Heart right ventricle (tissue), 16 donors: ENCODE data around the gene CACNA2D1. TPM values are rescaled to one million over a fixed set of nuclear protein-coding genes. Genes with fewer than 3 reads are reported as not detected.

Source experiments
- ATAC-seq, 8 donors: fragments of 200-7000 bp; cut with Tn5 transposase; one replicate each; pipeline ENCODE4 v1.9.1; 2020; ENCODE audit warnings: mild to moderate bottlenecking in 8 of 8, moderate library complexity in 8 of 8, moderate number of reproducible peaks in 1 of 8
- DNase-seq, 2 donors: peaks; one replicate each; pipeline ENCODE4 v3.0.0-alpha.2; 2020
- H3K27ac ChIP-seq, 10 donors: fragments of 200-600 bp; sonication (generic) in 2 of 10; one replicate each; pipeline versions ENCODE4 v1.5.0 to v1.8.0; 2020 to 2022; ENCODE audit warnings: mild to moderate bottlenecking in 3 of 10
- H3K27me3 ChIP-seq, 7 donors: fragments of 200-600 bp; one replicate each; pipeline ENCODE4 v1.8.0; 2021 to 2022; ENCODE audit warnings: mild to moderate bottlenecking in 2 of 7
- H3K36me3 ChIP-seq, 9 donors: fragments of 200-600 bp; sonication (generic) in 1 of 9; one replicate each; pipeline versions ENCODE4 v1.5.0 to v1.8.0; 2020 to 2022; ENCODE audit warnings: mild to moderate bottlenecking in 2 of 9
- H3K4me1 ChIP-seq, 9 donors: fragments of 200-600 bp; sonication (generic) in 1 of 9; one replicate each; pipeline versions ENCODE4 v1.5.0 to v1.8.0; 2020 to 2022; ENCODE audit warnings: mild to moderate bottlenecking in 4 of 9
- H3K4me3 ChIP-seq, 10 donors: fragments of 200-600 bp; sonication (generic) in 2 of 10; one replicate each; pipeline versions ENCODE4 v1.5.0 to v1.8.0; 2020 to 2022; ENCODE audit warnings: mild to moderate bottlenecking in 7 of 10, moderate library complexity in 2 of 10
- H3K9me3 ChIP-seq, 11 donors: fragments of 200-600 bp in 10 of 11; sonication (generic) in 2 of 11; one replicate each; pipeline versions ENCODE4 v1.5.0 to v1.8.0; 2013 to 2022; ENCODE audit warnings: mild to moderate bottlenecking in 2 of 11, control low read depth in 1 of 11, moderate library complexity in 1 of 11
- WGBS, 2 donors: extraction: QIAGEN DNeasy Blood & Tissue Kit; methylation state at CpG; one replicate each; pipeline ENCODE4 v1.1.7; 2013; ENCODE audit warnings: inconsistent platforms in 1 of 2; 5-methylcytosine and 5-hydroxymethylcytosine counted together
- intact Hi-C, 10 donors: fragments of 100-400 bp; cut with DNase I; formaldehyde crosslinking; loops; one replicate each; pipeline versions ENCODE4 v1.11.1 to v1.14.2; 2022
- polyA plus RNA-seq, 2 donors: library from polyadenylated mRNA; stranded (reverse); fragments of 200-250 nt; gene quantifications; one replicate each; pipeline ENCODE4 v1.2.3, GENCODE V29; 2013
- total RNA-seq, 10 donors: library from RNA; stranded (reverse); fragmentation: NEBNext Ultra II Directional in 3 of 10; extraction: Animal tissue kit (Norgen Biotek cat#: 25700) in 3 of 10; gene quantifications; one replicate each; pipeline versions ENCODE4 v1.2.1 to v1.2.4, GENCODE V29; 2021 to 2023
- TF ChIP-seq, protein P1 (sequence below), 9 donors: fragments of 200-600 bp; sonication (generic) in 2 of 9; IDR thresholded peaks; one replicate each; pipeline versions ENCODE4 v1.5.0 to v1.8.0; 2021 to 2022; ENCODE audit warnings: antibody characterized with exemption in 9 of 9, mild to moderate bottlenecking in 5 of 9, moderate library complexity in 1 of 9
- donor health status: Arrhythmogenic right ventricular cardiomyopathy.
- donor health status: ischemic (EF 13 %, LVEDD 7.1; RV severe dilation, severe dysfunction).
- donor health status: healthy with polysubstance abuse.
- donor health status: DM: no; HTN: yes; CAD: no.
- donor health status: DM: no; HTN: no; CAD: no.
- donor health status: ischemic (EF 25% LVEDD 6.9; RV normal size, moderate dysfunction).
- donor health status: ischemic (EF 25% LVEDD 5.7; RV mildly dilated, moderate dysfunction).
- donor health status: healthy.
- donor health status: DM: yes; HTN: yes; CAD: no.
- donor health status: Ischemic cardiomyopathy.
- donor health status: ischemic (EF 35%, LVEDD 5.7; RV mildly dilated, moderate dysfunction).
- donor health status: nonischemic (EF 11% LVEDD 7.7; RV severe dilation, severe dysfunction).
- donor health status: DM: yes; HTN: yes; CAD: no.
- donor health status: PGD.
- donor health status: ischemic (EF 29% LVEDD 5.4; RV normal size, mild dysfunction).
- donor health status: nonischemic (EF 23%, LVEDD 6.1; RV moderate dilation, normal function).

Gene CACNA2D1
- total and polyA plus RNA-seq, 12 donors = 7.0 to 131 (median 69.3) TPM

DNA sequence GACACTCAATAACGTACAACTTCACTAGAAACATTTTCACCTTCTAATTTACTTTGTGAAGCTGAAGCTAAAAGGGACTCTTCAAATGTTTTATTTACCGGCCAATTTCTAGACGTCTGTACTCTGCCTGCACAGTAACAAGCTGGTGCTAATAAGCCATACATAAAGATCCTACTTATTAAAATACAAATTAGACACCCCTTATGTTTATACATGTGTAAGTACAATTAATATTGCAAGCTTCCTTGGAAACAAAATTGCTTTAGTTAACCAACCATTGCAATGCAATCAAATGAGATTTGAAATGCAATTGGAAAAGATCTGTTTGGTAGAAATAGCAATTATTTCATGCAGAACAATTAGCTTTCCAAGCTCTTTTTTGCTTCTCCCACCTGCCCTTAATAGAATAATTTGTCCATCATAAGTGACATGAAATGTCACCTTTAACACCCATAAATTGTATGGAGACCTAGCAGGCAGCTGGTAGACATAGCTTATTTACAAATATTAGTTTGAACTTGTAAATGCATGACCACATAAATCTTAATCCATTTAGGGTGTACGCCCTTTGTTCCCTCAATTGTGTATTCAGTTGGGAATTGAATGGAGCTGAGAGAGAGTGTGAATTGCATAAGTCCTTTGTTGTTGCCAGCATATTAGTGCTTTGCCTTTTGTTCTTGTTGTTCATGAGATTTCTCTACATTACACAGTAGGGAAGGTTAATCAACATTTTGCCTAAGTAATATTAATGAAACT, 277.1 kb downstream of the CACNA2D1 start:
- TF ChIP-seq, protein P1, sequence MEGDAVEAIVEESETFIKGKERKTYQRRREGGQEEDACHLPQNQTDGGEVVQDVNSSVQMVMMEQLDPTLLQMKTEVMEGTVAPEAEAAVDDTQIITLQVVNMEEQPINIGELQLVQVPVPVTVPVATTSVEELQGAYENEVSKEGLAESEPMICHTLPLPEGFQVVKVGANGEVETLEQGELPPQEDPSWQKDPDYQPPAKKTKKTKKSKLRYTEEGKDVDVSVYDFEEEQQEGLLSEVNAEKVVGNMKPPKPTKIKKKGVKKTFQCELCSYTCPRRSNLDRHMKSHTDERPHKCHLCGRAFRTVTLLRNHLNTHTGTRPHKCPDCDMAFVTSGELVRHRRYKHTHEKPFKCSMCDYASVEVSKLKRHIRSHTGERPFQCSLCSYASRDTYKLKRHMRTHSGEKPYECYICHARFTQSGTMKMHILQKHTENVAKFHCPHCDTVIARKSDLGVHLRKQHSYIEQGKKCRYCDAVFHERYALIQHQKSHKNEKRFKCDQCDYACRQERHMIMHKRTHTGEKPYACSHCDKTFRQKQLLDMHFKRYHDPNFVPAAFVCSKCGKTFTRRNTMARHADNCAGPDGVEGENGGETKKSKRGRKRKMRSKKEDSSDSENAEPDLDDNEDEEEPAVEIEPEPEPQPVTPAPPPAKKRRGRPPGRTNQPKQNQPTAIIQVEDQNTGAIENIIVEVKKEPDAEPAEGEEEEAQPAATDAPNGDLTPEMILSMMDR (IDR thresholded peaks at IDR 0.05) = no peak
- H3K9me3 ChIP-seq = peaks cover 0 to 7% (median 0%) of the 10 kb centered on the region in 11 donors
- intact Hi-C loops = loop anchor here in 1 of 10 donors (10.0 kb wide), 1 partner anchor 408 kb away; no protein-coding TSS in a partner anchor
- H3K27me3 ChIP-seq = no peaks in the 10 kb centered on the region
- H3K4me1 ChIP-seq = peaks cover 0 to 23% (median 5%) of the 10 kb centered on the region in 9 donors
- H3K4me3 ChIP-seq = no peak overlapping the region
- no peak for DNase-seq
- no peak overlapping the region for H3K27ac ChIP-seq
- no peaks in the 10 kb centered on the region for H3K36me3 ChIP-seq
- ATAC-seq = no peak
- WGBS, 2 donors = 87 to 93% methylated on average over 4 of the region's 4 CpGs

DNA sequence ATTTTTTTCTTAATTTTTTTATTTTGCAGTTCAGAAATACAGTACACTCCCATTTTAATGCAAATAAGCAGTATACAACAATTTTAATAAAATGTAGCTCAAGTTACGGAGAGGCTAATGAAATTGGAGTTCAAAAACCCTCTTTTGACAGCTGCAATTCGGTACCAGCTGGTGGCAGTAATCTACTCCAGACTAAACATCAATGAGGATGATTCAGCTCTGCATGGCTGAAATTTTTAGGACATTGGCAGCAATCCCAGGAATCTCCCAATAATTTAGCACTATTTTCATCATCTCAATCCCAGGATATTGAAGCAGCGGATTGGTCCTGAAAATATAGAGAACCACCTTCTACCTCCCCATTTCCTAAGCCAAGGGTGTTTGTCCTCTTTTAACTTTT, 278.8 kb downstream of the CACNA2D1 start:
- H3K36me3 ChIP-seq = no peaks in the 10 kb centered on the region
- H3K27me3 ChIP-seq = no peaks in the 10 kb centered on the region
- DNase-seq (peak in 1 of 2 donors; percentile 35), ATAC-seq (peak in 7 of 8 donors; percentile 51 to 77 (median 72))
- intact Hi-C loops = loop anchor here in 1 of 10 donors (10.0 kb wide), 1 partner anchor 410 kb away; no protein-coding TSS in a partner anchor
- H3K4me1 ChIP-seq = peaks cover 0 to 23% (median 5%) of the 10 kb centered on the region in 9 donors
- 43 to 48% methylated on average over 3 of the region's 3 CpGs for WGBS, 2 donors
- H3K9me3 ChIP-seq = no peaks in the 10 kb centered on the region
- TF ChIP-seq, protein P1 (IDR thresholded peaks at IDR 0.05) = peak in 6 of 9 donors; percentile 37 to 60 (median 46)
- H3K27ac ChIP-seq = peak overlapping the region in 1 of 10 donors; percentile 8
- H3K4me3 ChIP-seq = no peak overlapping the region

DNA sequence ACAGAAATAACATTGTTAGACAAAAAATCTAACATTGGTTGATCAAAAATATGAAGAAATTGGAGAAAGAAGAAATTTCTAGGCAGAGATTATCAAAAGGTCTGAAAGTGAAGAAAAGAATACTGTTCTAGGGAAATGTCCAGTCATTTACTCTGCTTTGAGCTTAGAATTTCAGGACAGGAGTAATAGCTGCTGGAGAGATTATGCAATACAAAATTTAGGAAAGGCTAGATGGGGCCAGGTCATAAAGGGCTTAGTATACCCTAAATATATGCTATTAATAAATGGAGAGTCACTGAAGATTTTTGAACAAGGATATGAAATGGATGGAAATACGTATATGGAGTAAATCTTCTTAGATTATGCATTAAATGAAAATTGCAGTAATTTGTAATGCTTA, 279.2 kb downstream of the CACNA2D1 start:
- Histone ChIP-seq H3K4me3 (no peak overlapping the region), H3K27ac (peak overlapping the region in 1 of 10 donors; percentile 8), H3K27me3 (no peaks in the 10 kb centered on the region), H3K9me3 (no peaks in the 10 kb centered on the region), H3K4me1 (peaks cover 0 to 23% (median 5%) of the 10 kb centered on the region in 9 donors), H3K36me3 (no peaks in the 10 kb centered on the region)
- intact Hi-C loops = loop anchor here in 1 of 10 donors (10.0 kb wide), 1 partner anchor 410 kb away; no protein-coding TSS in a partner anchor
- TF ChIP-seq, protein P1 (IDR thresholded peaks at IDR 0.05) = no peak
- WGBS, 2 donors = 91% methylated on average over 1 of the region's 1 CpG
- peak in 2 of 8 donors; percentile 46 to 57 for ATAC-seq
- no peak for DNase-seq

DNA sequence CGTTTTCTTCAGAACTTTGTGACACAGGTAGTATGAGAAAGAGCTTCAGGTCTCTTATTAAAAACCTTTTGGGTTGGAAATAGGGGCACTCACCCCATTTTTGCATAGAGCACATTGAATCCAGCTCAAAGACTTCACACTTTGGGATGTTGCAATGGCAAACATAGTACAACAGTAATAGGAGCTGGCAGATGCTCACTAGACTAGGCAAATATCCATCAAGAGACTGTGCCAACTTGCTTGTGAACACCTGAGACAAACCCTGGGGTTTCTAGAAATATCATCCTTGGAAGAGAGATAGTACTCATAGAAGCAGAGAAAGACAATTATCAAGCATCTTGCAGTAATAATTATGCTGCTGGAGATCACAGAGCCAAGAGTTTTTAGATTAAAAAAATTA, 280.0 kb downstream of the CACNA2D1 start:
- no peaks in the 10 kb centered on the region for H3K27me3 ChIP-seq
- TF ChIP-seq, protein P1 (IDR thresholded peaks at IDR 0.05) = no peak
- intact Hi-C loops = loop anchor here in 1 of 10 donors (10.0 kb wide), 1 partner anchor 411 kb away; no protein-coding TSS in a partner anchor
- no peaks in the 10 kb centered on the region for H3K9me3 ChIP-seq
- H3K4me1 ChIP-seq = peaks cover 0 to 23% (median 5%) of the 10 kb centered on the region in 9 donors
- DNase-seq (no peak), ATAC-seq (no peak)
- no peak overlapping the region for H3K4me3 ChIP-seq
- no peaks in the 10 kb centered on the region for H3K36me3 ChIP-seq
- 43 to 95% methylated on average over 1 of the region's 1 CpG for WGBS, 2 donors
- H3K27ac ChIP-seq = no peak overlapping the region
